ENCODE results near the gene SLC4A1AP.

- TF ChIP-seq POLR2AphosphoS5 (IDR thresholded peaks at IDR 0.05; ENCODE audit: low read depth, low read length) (no peak), POLR2A (IDR thresholded peaks at IDR 0.05; ENCODE audit: low read depth, low read length) (no peak)
Observed at GRCh38 chr2:27716301-27717069, 52.8 kb downstream of the SLC4A1AP start.

All from GM12892 (cell line).